Hypothalamus (tissue), 51 donors: ENCODE data around the gene PHF12.

Experiments
- DNase-seq, 51 donors: peaks; one replicate each; lab custom pipeline; 2025; lab: John Stamatoyannopoulos, UW

PHF12 gene

GRCh38 chr17:28956861-28957260, 5.5 kb upstream of the PHF12 start:
- no peak for DNase-seq

- DNase-seq = no peak
Observed at GRCh38 chr17:28956112-28956511, 4.8 kb upstream of the PHF12 start.

- DNase-seq = no peak
Observed at GRCh38 chr17:28955408-28955807, 4.1 kb upstream of the PHF12 start.

DNA sequence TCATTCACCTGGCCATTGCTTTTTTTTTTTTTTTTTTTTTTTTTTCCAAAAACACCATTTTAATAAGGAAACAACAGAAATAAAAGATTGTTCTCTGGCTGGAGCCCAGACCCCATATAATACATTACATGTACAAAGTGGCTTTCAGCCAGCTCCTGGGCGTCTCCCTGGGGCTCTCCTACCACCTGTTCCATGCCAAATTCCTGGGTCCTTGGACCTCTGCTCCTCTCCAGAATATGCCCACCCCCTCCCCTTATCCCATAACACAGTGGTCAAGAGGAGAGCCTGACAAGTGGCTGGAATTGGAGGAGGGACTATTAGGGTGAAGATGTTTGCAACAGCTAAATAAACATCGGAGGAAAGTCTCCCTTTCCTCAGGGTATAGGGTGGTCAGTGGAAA, 3.6 kb upstream of the PHF12 start:
- no peak for DNase-seq

DNA sequence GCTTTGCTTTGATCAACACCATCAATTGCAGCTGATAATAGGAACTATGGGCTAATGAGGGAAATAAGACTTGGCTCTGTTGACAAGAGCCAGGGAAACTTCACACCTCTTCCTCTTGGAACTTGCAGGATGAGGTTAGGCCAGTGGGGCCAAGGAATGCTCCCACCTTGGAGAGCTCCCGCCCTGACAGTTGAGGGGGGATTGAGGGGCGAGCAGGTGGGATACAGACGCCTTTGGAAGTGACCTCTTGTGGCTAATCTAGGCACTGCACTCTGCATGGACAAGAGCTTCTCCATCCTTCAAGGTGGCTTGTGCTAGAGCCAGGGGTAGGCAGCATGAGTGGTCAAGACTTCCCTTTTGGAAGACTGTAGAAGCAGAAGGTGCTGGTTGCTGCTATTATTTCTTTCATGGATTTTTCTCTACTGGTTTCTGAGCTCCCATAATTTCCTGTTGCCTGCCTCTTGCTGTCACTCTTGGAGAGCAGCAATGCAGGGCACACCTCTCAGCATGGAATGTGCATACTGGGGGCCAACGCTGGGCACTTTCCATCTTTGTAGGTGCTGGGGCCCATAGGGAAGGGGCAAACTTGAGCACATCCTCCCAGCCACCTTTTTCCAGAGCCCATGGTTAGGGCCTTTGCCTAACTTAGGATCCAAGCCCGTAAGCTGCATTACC, 2.3 kb upstream of the PHF12 start:
- DNase-seq = peak in 21 of 51 donors; percentile 6 to 59 (median 31)

DNA sequence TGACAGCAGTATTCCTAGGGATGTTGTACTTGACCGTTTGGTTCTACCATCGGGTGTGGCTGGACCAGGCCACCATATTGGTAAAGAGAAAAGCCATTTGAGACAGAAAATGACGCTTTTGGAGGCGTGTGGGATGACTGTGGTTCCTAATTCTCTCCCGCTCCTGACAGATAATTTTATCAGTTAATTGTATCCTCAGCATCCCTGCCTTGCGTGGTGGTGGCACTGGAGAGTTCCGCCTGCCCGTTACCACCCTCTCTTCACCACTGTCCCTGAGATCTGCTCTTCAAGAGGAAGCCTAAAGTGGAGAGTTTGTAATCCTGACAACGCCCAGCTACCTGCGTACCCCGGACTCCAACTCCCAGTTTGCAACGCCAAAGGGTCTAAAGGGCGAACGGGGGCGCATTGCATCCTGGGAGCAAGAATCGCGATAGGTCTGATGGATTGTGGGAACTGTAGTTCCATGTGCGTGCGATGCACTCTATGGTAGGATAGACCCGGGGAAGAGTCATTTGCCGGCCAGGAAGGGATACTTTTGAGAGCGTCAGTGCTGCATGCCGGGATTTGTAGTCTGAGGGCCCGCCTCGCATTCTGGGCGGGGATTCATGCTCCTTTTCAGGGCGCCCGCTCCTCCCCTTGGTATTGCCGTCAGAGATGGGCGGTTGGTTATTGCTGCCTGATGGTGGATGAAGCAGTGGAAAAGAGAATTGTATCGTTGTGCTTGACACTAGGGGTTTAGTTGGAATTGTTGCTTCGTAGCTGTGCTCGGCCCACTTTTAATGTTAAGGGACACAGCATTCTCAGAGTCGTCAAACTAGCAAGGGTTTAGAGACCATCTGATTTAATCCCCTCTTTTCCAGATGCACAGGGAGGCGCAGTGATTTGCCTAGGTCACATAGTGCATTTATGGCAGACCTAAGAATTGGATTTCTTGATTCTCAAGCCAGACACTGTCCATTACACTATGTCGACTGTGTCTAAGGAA, 965 bp upstream of the PHF12 start:
- peak; percentile 69 to 99 (median 97) for DNase-seq

DNA sequence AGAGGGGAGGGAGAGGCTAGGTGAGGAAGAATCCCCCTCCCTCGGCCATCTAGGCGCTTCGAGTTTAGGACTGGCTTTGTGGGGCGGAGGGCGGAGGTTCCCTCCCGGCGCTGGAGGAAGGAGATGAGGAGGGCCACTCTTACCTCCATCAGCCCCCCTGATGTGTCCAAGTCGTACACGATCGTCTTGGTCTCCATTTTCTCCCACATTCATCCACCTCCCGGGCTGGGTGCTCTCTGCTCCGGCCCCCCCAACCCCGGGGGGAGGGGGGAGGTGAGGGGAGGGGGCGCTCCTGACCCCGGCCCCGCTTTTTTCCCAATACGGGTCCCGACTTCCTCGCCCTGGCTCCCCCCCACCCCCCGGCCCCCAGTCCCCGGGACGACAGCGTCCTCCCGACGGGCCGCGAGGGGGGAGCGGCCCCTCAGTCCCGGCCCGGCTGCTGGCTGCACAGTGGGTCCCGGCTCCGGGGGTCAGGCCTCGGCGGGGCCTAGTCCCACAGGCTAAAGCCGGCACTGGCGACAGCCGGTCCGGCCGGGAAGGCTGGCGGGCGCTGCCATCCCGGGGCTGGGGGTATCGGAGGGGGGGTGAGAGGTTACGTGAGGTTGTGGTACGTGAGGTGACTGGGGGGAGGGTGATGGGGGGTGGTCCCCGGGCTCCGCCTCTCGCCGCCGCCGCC, 428 bp downstream of the PHF12 start:
- DNase-seq = peak in 4 of 51 donors; percentile 43 to 72 (median 52)

DNA sequence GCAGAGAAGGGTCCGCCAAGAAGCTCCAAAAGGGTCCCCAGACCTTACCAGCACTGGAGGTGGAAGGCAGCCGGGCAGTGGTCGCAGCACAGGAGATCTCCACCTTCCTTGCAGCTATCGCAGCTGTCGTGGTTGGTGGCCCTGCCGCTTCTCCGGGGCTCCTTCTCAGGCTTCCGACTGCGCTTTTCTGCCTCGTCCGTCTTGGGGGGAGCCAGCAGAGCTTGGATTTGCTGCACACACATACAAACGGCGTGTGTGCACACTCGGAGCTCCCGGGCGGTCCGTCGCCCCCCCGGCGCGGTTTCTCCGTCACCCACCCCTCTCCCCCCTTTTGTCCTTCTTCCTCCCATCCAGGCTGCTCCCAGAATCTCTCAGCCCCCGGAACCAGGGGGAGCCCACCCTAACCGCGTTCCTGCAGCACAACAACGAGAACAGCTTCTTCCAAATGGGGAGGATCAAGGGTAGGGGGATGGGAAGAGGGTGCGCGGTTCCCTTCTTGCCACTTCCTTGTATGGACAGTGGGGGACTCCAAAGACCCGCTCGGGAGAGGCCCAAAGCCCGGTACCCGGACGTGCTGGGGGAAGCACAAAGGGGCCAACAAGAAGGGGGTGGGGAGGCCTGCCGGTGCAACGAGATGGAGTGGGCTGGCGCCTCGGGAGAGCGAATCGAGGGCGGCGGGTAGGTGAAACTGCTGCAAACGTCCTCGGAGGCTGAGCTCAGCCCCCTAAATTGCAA, 1.1 kb downstream of the PHF12 start:
- DNase-seq = peak in 37 of 51 donors; percentile 27 to 80 (median 49)

DNA sequence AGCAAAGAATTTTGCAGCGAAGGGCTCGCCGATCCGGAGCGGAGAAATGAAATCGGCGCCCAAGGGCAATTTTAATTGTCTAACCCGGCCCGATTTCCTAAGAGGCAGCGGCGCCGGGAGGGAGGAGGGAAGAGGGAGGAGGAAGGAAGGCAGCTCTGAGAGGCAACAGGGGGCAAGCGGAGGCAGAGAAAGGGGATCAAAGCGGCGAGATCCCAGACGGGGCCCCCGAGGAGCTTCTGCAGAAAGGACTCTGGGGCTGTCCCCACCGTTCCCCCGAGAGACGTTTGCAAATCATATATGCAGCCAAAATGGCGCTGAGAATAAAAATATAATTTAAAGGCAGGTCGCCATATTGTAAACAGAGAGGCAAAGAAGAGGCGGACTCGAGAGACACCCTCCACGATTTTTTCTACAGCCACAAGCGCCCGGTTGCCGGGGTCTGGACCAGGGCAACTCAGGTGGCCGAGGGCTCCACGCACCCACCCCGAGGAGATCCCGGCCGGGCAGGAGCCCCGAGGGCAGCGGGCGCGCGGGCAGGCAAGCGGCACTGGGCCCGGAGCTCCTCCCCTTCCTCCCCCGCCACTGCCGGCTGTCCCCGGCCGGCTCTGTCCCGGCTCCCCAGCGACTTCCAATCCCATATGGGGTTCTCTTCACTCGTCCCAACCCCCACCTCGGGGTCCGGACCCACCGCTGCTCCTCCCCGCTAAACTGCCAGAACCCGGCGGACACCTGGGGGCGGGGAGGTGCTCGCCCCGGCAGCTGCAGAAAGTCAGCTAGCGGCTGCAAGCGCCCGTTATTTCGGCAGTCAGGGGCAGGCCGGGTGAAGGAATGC, 1.9 kb downstream of the PHF12 start:
- peak in 40 of 51 donors; percentile 23 to 87 (median 53) for DNase-seq

DNA sequence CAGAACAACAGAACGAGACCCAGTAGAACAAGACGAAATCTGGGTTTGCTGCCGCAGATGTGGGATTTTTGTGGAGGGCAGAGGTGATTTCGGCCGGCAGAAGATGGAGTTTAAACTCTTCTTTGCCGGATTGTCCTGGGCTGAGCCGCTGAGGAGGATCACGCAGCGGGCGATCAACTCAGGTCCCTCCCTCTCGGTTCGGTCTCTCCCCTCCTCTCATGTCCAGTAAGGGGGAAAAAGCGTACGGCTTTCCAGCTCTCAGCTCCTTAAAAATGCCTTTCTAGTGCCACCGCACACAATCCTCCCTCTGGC, 2.5 kb downstream of the PHF12 start:
- DNase-seq = peak in 7 of 51 donors; percentile 46 to 81 (median 60)

GRCh38 chr17:28948342-28948741, 3.0 kb downstream of the PHF12 start:
- no peak for DNase-seq

GRCh38 chr17:28947639-28948038, 3.7 kb downstream of the PHF12 start:
- no peak for DNase-seq

GRCh38 chr17:28946239-28946638, 5.1 kb downstream of the PHF12 start:
- DNase-seq = no peak

DNA sequence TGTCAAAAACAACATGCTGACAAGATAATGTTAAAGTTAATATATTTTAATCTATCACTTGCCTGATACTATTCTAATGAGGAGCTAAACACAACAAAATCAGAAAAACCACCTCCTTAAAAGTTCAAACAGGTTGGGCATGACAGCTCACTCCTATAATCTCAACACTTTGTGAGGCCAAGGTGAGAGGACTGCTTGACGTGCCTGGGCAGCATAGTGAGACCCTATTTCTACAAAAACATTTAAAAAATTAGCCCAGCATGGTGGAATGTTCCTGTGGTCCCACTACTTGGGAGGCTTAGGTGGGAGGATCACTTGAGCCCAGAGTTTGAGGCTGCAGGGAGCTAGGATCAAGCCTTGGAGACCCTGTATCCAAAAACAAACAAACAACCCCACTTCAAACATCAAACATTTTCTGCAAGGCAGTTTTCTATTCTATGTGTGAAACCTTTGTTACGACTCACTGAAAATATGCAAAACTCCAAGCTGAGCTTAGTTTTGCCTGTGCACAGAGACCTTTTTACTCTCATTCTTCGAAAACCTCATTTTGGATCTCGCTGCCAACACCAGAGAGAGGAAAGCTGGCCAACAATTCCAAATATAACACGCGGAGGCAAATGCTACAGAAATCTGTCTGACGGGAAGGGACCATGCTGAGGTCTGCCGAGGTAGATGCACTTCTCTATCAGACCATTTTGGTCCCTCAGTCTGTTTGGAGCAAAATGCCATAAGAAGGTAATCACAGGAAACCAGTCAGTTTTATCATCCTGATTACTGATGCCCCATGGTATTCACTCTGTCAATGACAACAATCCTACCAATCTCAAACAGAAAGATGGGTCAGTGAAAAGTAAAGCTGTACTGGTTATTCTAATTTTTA, 6.2 kb downstream of the PHF12 start:
- no peak for DNase-seq

DNA sequence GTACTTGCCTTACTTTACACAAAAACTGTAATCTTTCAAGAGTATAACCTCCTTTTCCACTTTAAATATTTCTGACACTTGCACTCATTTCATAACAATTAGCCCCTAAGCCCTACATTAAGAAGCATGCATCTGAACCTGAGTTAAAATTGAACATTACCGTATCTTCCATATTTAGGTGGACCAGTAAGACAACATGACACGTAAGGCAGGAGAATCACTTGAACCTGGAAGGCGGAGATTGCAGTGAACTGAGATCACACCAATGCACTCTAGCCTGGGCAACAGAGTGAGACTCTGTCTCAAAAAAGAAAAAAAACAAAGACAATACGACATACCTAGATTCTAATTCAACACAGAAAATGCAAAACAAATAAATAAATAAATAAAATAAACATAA, 7.0 kb downstream of the PHF12 start:
- DNase-seq = no peak

- DNase-seq = no peak
Observed at GRCh38 chr17:28942925-28943324, 8.4 kb downstream of the PHF12 start.

GRCh38 chr17:28941251-28941650, 10.1 kb downstream of the PHF12 start:
- DNase-seq = no peak

DNA sequence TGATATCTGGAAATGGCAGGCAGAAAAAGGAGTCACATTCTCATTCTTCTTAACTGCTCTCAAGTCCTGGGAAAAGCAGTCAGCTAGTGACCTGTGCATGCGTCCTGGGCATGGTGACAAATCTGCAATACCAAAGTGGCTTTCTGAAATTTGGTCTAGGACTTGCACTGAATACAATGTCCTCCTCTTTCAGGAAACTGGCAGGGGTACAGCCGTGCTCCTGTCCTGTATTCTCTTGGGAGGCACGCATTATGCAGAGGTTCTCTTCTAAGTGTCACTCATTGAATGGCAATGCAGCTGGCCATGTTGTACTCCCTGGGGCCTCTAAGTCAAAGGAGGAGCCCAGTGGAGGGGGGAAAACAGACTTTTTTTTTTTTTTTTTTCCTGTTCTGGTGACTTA, 10.6 kb downstream of the PHF12 start:
- DNase-seq = peak in 21 of 51 donors; percentile 13 to 68 (median 32)

GRCh38 chr17:28940142-28940541, 11.2 kb downstream of the PHF12 start:
- no peak for DNase-seq
